ENCODE data around the gene UAP1L1. TPM values are rescaled to one million over a fixed set of nuclear protein-coding genes. Genes with fewer than 3 reads are reported as not detected.

Gene UAP1L1
- total and polyA plus RNA-seq, 2 experiments from 2014 or later: 2.5 to 8.1 TPM

DNA sequence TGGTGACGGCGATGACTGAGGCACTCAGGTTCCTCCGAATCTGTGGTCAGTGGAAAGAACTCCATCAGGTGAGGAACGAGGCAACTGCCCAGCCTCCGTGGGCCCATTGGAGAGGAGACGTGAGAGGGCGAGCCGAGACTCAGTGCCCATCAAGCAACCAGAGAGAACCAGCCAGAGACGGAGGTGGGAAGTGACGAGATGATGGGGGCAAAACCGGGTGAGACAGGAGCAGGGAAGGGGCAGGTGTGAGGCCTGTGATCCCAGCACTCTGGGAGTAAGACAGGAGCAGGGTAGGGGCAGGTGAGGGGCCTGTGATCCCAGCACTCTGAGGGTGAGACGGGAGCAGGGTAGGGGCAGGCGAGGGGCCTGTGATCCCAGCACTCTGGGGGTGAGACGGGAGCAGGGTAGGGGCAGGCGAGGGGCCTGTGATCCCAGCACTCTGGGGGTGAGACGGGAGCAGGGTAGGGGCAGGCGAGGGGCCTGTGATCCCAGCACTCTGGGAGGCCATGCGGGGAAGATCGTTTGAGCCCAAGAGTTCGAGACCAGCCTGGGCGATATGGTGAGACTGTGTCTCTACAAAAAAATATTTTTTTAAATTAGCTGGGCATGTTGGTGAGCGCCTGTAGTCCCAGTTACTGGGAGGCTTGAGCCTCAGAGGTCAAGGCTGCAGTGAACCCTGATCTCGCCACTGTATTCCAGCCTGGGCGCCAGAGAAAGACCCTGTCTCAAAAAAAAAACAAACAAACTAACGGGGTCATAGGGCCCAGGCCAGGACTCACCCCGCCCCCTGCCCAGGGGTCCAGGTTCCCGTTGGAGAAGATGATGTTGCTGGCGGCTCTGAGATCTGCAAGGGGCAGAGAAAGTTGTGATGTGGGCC lies 33.8 kb downstream of the UAP1L1 start (continued):
- TF ChIP-seq, protein P1, sequence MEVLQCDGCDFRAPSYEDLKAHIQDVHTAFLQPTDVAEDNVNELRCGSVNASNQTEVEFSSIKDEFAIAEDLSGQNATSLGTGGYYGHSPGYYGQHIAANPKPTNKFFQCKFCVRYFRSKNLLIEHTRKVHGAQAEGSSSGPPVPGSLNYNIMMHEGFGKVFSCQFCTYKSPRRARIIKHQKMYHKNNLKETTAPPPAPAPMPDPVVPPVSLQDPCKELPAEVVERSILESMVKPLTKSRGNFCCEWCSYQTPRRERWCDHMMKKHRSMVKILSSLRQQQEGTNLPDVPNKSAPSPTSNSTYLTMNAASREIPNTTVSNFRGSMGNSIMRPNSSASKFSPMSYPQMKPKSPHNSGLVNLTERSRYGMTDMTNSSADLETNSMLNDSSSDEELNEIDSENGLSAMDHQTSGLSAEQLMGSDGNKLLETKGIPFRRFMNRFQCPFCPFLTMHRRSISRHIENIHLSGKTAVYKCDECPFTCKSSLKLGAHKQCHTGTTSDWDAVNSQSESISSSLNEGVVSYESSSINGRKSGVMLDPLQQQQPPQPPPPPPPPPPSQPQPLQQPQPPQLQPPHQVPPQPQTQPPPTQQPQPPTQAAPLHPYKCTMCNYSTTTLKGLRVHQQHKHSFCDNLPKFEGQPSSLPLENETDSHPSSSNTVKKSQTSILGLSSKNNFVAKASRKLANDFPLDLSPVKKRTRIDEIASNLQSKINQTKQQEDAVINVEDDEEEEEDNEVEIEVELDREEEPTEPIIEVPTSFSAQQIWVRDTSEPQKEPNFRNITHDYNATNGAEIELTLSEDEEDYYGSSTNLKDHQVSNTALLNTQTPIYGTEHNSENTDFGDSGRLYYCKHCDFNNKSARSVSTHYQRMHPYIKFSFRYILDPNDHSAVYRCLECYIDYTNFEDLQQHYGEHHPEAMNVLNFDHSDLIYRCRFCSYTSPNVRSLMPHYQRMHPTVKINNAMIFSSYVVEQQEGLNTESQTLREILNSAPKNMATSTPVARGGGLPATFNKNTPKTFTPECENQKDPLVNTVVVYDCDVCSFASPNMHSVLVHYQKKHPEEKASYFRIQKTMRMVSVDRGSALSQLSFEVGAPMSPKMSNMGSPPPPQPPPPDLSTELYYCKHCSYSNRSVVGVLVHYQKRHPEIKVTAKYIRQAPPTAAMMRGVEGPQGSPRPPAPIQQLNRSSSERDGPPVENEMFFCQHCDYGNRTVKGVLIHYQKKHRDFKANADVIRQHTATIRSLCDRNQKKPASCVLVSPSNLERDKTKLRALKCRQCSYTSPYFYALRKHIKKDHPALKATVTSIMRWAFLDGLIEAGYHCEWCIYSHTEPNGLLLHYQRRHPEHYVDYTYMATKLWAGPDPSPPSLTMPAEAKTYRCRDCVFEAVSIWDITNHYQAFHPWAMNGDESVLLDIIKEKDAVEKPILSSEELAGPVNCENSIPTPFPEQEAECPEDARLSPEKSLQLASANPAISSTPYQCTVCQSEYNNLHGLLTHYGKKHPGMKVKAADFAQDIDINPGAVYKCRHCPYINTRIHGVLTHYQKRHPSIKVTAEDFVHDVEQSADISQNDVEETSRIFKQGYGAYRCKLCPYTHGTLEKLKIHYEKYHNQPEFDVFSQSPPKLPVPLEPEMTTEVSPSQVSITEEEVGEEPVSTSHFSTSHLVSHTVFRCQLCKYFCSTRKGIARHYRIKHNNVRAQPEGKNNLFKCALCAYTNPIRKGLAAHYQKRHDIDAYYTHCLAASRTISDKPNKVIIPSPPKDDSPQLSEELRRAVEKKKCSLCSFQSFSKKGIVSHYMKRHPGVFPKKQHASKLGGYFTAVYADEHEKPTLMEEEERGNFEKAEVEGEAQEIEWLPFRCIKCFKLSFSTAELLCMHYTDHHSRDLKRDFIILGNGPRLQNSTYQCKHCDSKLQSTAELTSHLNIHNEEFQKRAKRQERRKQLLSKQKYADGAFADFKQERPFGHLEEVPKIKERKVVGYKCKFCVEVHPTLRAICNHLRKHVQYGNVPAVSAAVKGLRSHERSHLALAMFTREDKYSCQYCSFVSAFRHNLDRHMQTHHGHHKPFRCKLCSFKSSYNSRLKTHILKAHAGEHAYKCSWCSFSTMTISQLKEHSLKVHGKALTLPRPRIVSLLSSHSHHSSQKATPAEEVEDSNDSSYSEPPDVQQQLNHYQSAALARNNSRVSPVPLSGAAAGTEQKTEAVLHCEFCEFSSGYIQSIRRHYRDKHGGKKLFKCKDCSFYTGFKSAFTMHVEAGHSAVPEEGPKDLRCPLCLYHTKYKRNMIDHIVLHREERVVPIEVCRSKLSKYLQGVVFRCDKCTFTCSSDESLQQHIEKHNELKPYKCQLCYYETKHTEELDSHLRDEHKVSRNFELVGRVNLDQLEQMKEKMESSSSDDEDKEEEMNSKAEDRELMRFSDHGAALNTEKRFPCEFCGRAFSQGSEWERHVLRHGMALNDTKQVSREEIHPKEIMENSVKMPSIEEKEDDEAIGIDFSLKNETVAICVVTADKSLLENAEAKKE (CRISPR knock-in tag; IDR thresholded peaks at IDR 0.05): no peak
- TF ChIP-seq STAT1 (IDR thresholded peaks at IDR 0.05; ENCODE audit: unreplicated experiment) (no peak), EZH2 (IDR thresholded peaks at IDR 0.05; ENCODE audit: low read depth, unreplicated experiment) (no peak), EZH2phosphoT487 (IDR thresholded peaks at IDR 0.05; ENCODE audit: unreplicated experiment) (no peak), POLR2AphosphoS5 (IDR thresholded peaks at IDR 0.05; ENCODE audit: low read depth) (no peak), ZNF331 (CRISPR knock-in tag; IDR thresholded peaks at IDR 0.05; ENCODE audit: low read depth) (no peak)

DNA sequence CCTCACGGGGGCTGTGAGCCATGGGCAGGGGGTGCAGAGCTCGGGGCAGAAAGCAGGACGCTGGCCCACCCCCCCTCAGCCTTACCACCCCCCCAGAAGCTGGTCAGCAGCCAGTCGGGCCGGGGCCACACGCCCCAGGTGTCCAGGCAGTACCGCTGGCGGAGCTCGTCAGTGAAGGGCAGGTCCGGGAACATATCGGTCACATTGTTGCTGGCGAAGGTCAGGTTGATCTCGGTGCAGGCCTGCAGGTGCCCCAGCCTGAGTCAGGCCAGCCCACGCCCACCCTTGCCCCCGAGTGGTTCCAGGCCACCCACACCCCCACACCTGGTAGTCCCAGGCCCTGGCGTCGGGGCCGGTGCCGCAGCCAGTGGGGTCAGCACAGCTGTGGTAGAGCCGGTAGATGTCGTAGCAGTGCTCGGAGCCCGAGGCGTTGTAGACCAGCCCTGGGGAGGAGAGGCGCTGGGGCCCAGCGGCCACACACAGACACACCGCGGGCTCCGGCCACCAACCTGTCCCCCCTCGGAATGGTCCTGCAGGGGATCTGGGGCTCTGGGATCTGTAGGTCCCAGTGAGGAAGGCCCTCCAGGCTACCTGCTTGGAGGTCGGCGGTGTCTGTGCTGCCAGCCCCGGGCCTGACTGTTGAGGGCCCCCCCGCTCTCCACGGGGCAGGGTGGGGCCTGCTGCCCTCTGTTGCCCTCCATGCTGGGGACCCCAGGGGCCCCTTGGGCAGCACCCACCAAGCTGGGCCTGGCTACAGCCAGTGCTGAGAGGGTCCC lies 34.7 kb downstream of the UAP1L1 start:
- no peaks in the 10 kb centered on the region for H3K4me1 Mint-ChIP-seq

More for the DNA sequence above, 34.7 kb downstream of the UAP1L1 start:
- Histone ChIP-seq H3K36me3 (ENCODE audit: insufficient read depth) (no peaks in the 10 kb centered on the region), H3K9me2 (ENCODE audit: insufficient read depth) (no peaks in the 10 kb centered on the region), H3K79me2 (replicated peaks; ENCODE audit: insufficient read depth) (no peaks in the 10 kb centered on the region), H3K4me1 (ENCODE audit: insufficient read depth) (no peaks in the 10 kb centered on the region; the same call in 1 of the 2 replicates), H3F3A (replicated peaks; ENCODE audit: low read depth) (no peaks in the 10 kb centered on the region), H2AFZ (no peak overlapping the region), H4K20me1 (replicated peaks; ENCODE audit: insufficient read depth) (no peaks in the 10 kb centered on the region), H3K27me3 (ENCODE audit: insufficient read depth) (peaks cover 42% of the 10 kb centered on the region), H3K4me2 (no peak overlapping the region), H3K4me3 (no peak overlapping the region), H3K27ac (ENCODE audit: low read depth) (no peak overlapping the region)
- H3K27ac Mint-ChIP-seq: no peak overlapping the region
- DNase-seq (ENCODE audit: low spot score) (no peak), ATAC-seq (no peak)
- H3K9me3 Mint-ChIP-seq: no peaks in the 10 kb centered on the region
- H3K27me3 Mint-ChIP-seq (ENCODE audit: insufficient read depth, low read depth, poor library complexity): peaks cover 23% of the 10 kb centered on the region
- no peak overlapping the region for H3K4me3 Mint-ChIP-seq
- no peak for TF ChIP-seq EZH2 (IDR thresholded peaks at IDR 0.05; ENCODE audit: low read depth, unreplicated experiment)
- no peak for TF ChIP-seq ZNF331 (CRISPR knock-in tag; IDR thresholded peaks at IDR 0.05; ENCODE audit: low read depth)
- H3K36me3 Mint-ChIP-seq (ENCODE audit: low read depth): 0 out of 3 replicates have a peak, but pooled peaks cover 3% of the 10 kb centered on the region

Measured in GM23338 (cell line).